DMS 273 treated with DMSO at 0.1 percent for 48 hours (cell line): ENCODE measurements around the gene ZNF480.
"Not testable (repeated sequence)": the region's sequence is repeated elsewhere in the genome, so short reads cannot be mapped to it uniquely, and the experiment has no call there.

Experiments used
- DNase-seq: peaks from one replicate; lab custom pipeline; 2025; lab: John Stamatoyannopoulos, UW

ZNF480 gene

GRCh38 chr19:52296773-52297600, at the start of gene ZNF480:
TSS of gene ZNF480 (plus strand) at chr19:52297169. CDS start at chr19:52300413, 3,244 bp downstream.
- peak; percentile 36 for DNase-seq

DNA sequence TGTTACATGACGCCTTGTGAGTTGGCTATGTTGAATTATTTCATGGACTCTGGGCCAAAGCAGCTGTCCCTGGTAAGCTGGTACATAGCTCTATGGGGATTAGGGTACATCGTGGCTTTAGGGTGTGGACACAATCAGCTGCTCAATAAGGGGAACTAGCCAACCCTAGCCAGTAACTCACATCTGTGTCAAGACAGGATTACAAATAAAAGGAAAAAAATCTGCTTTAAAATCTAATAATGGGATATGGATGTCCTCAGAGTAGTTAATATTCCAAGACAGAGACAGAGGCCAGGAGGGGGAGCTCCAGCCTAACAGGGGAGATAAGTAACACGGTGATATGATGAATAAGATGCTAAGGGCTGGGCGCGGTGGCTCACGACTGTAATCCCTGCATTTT, 48.7 kb upstream of the ZNF480 start:
- DNase-seq: no peak

- DNase-seq: no peak
Measured at GRCh38 chr19:52258426-52258825, 38.5 kb upstream of the ZNF480 start.

DNA sequence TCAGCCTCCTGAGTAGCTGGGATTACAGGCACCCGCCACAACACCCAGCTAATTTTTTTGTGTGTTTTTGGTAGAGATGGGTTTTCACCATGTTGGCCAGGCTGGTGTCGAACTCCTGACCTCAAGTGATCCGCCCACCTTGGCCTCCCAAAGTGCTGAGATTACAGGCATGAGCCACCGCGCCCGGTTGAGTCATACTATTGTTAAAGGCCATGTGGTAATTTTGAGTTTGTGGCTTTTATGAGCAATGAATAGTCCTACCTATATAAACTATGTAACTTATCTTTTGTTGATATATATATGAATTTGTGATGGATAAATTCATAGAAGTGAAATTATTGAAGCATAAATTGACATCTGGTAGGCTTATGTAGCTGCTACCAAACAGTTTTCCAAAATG, 31.4 kb upstream of the ZNF480 start:
- not testable (repeated sequence) for DNase-seq

GRCh38 chr19:52269338-52270261, 27.4 kb upstream of the ZNF480 start, which contains the start of gene ZNF766:
TSS of gene ZNF766 (plus strand) at chr19:52269587. CDS start at chr19:52269614, 27 bp downstream.
- DNase-seq: peak; percentile 93

GRCh38 chr19:52270266-52270885, 26.6 kb upstream of the ZNF480 start:
- no peak for DNase-seq

DNA sequence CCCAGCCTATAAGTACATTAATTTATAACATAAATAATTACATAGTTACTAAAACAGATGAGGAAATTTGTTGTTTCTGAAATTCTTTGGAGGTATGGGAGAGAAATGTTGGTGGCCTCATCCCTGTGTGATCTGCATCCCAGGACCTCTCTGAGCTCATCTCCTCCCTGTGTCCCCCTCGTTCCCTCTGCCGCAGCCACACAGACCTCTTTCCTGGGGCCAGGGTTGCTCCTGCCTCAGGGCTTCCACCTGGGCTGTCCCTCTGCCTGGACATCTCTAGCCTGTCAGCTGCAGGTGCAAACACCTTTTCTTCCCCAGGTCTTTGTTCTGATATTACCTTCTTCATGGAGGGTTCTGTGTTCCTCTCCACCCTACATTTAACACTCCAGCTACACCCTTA, 23.7 kb upstream of the ZNF480 start:
- DNase-seq: no peak

DNA sequence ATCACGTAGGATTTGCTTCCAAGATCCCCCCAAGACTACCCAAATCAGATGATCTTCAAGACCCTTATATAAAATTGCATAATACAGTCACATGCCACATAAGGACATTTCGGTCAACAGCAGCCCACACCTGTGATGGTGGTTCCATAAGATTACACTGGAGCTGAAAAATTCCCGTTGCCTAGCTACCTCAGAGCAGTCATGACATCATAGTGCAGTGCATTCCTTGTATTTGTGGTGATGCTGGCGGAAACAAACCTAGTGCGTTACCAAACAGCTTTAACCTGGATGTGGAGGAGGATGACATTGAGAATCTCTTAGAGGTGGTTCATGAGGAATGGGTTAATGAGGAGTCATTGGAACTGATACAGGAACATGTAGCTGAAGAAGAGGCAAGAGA, 22.8 kb upstream of the ZNF480 start:
- no peak for DNase-seq

DNA sequence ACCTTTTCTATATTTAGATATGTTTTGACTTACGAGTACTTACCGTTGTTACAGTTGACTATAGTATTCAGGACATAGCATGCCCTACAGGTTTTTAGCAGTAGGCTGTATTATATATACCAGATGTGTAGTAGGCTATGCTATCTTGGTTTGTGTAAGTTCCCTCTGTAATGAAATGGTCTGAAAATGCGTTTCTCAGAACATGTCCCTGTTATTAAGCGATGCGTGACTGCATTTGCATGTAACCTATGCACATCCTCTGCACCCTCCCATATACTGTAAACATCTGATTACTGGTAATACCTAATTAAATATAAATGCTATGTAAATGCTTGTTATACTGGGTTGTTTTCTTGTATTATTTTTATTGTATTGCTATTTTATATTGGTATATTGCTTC, 21.0 kb upstream of the ZNF480 start:
- DNase-seq: no peak

DNA sequence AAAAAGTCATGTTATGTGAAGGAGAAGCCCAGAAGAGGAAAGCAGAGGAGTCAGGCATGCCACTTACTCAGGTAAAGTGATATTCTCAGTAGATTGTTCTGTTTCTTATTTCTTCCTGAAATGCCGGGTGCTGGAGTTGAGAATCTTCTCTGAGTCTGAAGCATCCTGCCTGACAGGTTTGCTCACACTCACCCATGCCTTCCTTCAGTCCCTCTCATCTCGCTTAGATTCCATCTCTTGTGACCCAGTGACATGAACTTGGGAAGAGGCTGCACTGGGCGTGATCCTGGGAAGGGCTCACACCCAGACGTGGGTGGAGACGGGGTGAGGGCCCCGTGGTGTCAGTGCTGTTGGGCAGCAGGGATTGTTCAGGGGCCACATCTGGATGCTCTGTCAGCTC, 19.5 kb upstream of the ZNF480 start:
- DNase-seq: no peak

DNA sequence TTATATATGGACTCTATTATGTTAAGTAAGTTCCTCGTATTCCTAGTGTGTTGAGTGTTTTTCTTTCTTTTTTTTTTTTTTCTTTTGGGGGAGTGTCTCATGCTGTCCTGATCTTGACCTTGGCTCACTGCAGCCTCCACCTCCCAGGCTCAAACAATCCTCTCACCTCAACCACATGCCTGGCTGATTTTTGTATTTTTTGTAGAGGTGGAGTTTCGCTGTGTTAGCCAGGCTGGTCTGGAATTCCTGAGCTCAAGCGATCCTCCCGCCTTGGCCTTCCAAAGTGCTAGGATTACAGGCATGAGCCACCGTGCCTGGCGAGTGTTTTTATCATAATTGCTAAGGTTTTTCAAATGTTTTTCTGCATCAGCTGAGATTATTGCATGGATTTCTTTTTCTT, 10.7 kb upstream of the ZNF480 start:
- no peak for DNase-seq

GRCh38 chr19:52291781-52292180, 5.2 kb upstream of the ZNF480 start:
- no peak for DNase-seq

DNA sequence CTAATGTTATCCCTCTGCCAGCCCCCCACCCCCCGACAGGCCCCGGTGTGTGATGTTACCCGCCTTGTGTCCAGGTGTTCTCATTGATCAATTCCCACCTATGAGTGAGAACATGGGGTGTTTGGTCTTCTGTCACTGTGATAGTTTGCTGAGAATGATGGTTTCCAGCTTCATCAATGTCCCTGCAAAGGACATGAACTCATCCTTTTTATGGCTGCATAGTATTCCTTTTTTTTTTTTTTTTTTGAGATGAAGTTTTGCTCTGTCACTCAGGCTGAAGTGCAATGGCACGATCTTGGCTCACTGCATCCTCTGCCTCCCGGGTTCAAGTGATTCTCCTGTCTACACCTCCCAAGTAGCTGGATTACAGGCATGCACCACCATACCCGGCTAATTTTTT, 4.0 kb upstream of the ZNF480 start:
- DNase-seq: not testable (repeated sequence)

DNA sequence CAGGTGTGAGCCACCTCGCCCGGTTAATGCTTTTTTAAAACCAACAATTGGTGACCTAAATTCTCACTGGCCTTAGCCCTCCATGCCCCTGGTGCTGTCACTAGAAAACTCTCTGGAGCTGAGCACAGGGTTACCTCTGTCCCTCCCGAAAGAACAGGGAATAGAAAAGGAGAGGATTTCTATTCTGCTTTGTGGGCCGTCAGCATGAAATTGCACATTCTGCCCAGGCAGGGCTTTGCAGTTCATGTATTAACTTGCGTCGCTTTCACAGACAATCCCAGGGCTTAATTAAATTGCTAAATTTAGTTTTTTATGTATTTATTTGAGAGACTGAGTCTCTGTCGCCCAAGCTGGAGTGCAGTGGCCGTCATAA, 583 bp upstream of the ZNF480 start:
- DNase-seq: no peak

DNA sequence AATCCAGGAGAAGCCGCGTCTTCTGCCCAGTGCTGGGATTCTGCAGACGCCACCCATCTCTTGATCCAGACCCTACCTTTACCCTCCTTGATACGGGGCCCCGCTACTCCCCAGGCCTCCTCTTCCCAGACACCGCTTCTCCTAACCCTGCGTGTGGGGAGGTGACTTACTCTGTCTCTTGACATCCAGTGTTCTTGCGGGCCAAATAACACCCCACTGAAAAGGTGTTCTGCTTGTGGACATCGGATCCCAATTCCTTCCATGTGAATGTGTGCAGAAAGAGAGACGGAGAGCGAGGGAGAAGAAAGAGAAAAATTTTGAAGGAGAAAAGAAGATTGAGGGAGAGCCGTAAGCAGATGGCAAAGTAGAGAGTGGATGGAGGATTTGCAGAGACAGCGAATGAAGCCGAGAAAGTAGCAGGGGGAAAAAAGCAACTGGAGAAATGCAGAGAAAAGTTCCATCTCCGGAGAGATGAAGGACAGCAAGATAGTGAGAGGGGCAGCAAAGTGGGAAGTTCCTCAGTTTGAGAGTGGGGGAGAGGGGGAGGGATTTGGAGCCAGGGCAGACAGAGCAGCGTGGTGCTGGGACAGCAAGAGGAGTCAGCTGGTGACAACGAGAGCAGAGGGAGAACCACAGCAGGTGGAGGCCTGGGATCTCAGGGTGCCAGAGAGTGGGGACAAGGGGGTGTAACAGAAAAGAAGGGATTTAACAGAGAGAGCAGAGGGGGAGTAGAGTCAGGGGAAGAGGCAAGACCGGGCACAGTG, 814 bp downstream of the ZNF480 start:
- no peak for DNase-seq

- DNase-seq: no peak
Measured at GRCh38 chr19:52307275-52307674, 10.3 kb downstream of the ZNF480 start.

GRCh38 chr19:52322429-52322828, 25.5 kb downstream of the ZNF480 start:
- no peak for DNase-seq

DNA sequence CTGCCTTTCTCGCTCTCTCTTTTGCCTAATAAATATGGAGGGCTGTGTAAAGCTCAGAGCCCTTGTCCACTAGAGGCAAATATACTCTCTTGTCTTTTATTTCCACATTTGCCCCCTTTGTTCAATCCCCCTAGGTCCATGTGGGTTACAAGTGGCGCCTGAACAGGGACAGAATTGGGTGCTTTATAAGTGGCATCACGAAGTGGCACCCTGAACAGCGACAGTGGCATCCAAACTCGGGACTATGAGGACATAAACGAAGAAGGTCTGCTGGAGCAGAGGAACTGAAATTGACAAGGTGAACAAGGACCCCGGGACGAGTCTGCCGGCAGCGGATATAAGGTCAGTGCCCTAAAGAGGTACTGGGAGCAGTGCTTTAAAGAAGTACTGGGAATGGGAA, 34.8 kb downstream of the ZNF480 start:
- no peak for DNase-seq

DNA sequence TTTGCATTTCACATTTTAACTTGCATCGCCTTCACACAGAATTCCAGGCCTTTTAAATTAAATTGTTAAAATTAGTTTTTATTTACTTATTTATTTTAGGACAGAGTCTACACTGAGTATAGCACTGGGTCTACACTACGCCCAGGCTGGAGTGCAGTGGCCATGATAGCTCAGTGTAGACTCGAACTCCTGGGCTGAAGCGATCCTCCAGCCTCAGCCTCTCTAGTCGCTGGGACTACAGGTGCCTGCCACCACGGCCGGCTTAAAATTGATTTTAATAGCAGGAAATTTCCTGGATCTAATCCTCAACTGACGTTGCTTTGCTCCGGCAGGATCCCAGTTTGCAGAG, 38.8 kb downstream of the ZNF480 start:
- DNase-seq: no peak

DNA sequence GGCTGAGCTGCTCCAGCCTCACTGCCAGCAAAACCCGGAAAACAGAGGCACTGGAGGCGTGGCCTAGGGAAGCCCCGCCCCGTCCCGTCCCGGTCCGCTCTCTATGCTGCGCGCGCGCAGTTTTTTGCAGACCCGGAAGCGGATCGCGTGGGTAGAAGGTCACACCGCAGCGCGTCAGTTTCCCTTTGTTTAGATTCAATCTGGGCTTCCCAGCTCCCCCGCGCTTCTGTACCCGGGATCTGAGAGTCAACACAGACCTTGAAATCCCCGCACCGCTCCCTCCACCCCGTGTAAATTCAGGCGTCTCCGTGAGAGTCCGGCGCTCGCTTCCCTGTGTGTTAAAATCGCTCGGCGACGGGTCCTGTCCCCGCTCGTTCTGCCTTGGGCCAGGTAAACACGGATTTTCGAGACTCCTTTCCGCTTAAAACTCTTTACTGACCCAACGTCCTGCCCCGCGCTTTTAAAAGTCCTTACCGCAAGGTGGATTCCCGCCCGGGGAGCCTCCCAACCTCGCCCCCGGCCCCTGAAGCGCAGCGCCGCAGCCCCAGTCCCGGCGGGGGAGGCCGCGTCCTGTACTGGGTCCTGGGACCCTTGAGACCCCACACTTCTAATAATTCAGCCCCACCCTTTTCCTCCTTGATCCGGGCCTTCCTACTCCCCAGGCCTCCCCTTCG, 39.3 kb downstream of the ZNF480 start, which contains the start of gene ZNF610:
Gene ZNF610 (plus strand): TSS at position 127 of the 674 bp plus-strand sequence. CDS start 12,930 bp downstream, outside the sequence.
- DNase-seq: peak; percentile 61

- DNase-seq: no peak
Measured at GRCh38 chr19:52336791-52337381, 39.9 kb downstream of the ZNF480 start.
